Measurements from ENCODE around the gene PRDM12. TPM values are rescaled to one million over a fixed set of nuclear protein-coding genes. Genes with fewer than 3 reads are reported as not detected.

Gene PRDM12
- total RNA-seq, 1 donor from 2014 or later = not detected

GRCh38 chr9:130663258-130663976 is 977 bp upstream of the PRDM12 start:
- H3K36me3 ChIP-seq (ENCODE audit: control insufficient read depth in 3 of 3, insufficient read depth in 3 of 3, low read length in 3 of 3) = no peaks in the 10 kb centered on the region
- no peaks in the 10 kb centered on the region for H3K9me3 ChIP-seq (ENCODE audit: control insufficient read depth in 3 of 3, low read length in 3 of 3)
- H3K27ac ChIP-seq (ENCODE audit: low read depth, low read length) = no peak overlapping the region
- H3K4me1 ChIP-seq (ENCODE audit: control insufficient read depth in 3 of 3, insufficient read depth in 3 of 3, low read length in 3 of 3) = peaks cover 14 to 25% (median 23%) of the 10 kb centered on the region in 3 donors
- H3K27me3 ChIP-seq (ENCODE audit: control insufficient read depth in 3 of 3, insufficient read depth in 3 of 3, low read length in 3 of 3) = peaks cover 84 to 94% (median 91%) of the 10 kb centered on the region in 3 donors
- no peak overlapping the region for H3K9ac ChIP-seq (ENCODE audit: low read depth in 1 of 3, low read length in 3 of 3)
- peak overlapping the region in 1 of 3 donors; percentile 13 for H3K4me3 ChIP-seq (ENCODE audit: low read length in 3 of 3)

GRCh38 chr9:130663977-130664250 is 480 bp upstream of the PRDM12 start:
- Histone ChIP-seq H3K27me3 (ENCODE audit: control insufficient read depth in 3 of 3, insufficient read depth in 3 of 3, low read length in 3 of 3) (peaks cover 83 to 90% (median 89%) of the 10 kb centered on the region in 3 donors), H3K36me3 (ENCODE audit: control insufficient read depth in 3 of 3, insufficient read depth in 3 of 3, low read length in 3 of 3) (no peaks in the 10 kb centered on the region), H3K4me3 (ENCODE audit: low read length in 3 of 3) (no peak overlapping the region), H3K9ac (ENCODE audit: low read depth in 1 of 3, low read length in 3 of 3) (no peak overlapping the region), H3K4me1 (ENCODE audit: control insufficient read depth in 3 of 3, insufficient read depth in 3 of 3, low read length in 3 of 3) (peaks cover 14 to 25% (median 23%) of the 10 kb centered on the region in 3 donors), H3K27ac (ENCODE audit: low read depth, low read length) (no peak overlapping the region), H3K9me3 (ENCODE audit: control insufficient read depth in 3 of 3, low read length in 3 of 3) (no peaks in the 10 kb centered on the region)

GRCh38 chr9:130665029-130665430 is 636 bp downstream of the PRDM12 start:
- Histone ChIP-seq H3K4me1 (ENCODE audit: control insufficient read depth in 3 of 3, insufficient read depth in 3 of 3, low read length in 3 of 3) (peaks cover 14 to 25% (median 23%) of the 10 kb centered on the region in 3 donors), H3K9me3 (ENCODE audit: control insufficient read depth in 3 of 3, low read length in 3 of 3) (no peaks in the 10 kb centered on the region), H3K36me3 (ENCODE audit: control insufficient read depth in 3 of 3, insufficient read depth in 3 of 3, low read length in 3 of 3) (no peaks in the 10 kb centered on the region), H3K27ac (ENCODE audit: low read depth, low read length) (no peak overlapping the region), H3K4me3 (ENCODE audit: low read length in 3 of 3) (no peak overlapping the region), H3K27me3 (ENCODE audit: control insufficient read depth in 3 of 3, insufficient read depth in 3 of 3, low read length in 3 of 3) (peaks cover 76 to 80% (median 80%) of the 10 kb centered on the region in 3 donors), H3K9ac (ENCODE audit: low read depth in 1 of 3, low read length in 3 of 3) (no peak overlapping the region)

GRCh38 chr9:130665431-130666392 is 1.3 kb downstream of the PRDM12 start:
- Histone ChIP-seq H3K9me3 (ENCODE audit: control insufficient read depth in 3 of 3, low read length in 3 of 3) (no peaks in the 10 kb centered on the region), H3K4me1 (ENCODE audit: control insufficient read depth in 3 of 3, insufficient read depth in 3 of 3, low read length in 3 of 3) (peaks cover 14 to 23% (median 22%) of the 10 kb centered on the region in 3 donors), H3K4me3 (ENCODE audit: low read length in 3 of 3) (no peak overlapping the region), H3K36me3 (ENCODE audit: control insufficient read depth in 3 of 3, insufficient read depth in 3 of 3, low read length in 3 of 3) (no peaks in the 10 kb centered on the region), H3K9ac (ENCODE audit: low read depth in 1 of 3, low read length in 3 of 3) (no peak overlapping the region), H3K27me3 (ENCODE audit: control insufficient read depth in 3 of 3, insufficient read depth in 3 of 3, low read length in 3 of 3) (peaks cover 74 to 78% (median 75%) of the 10 kb centered on the region in 3 donors), H3K27ac (ENCODE audit: low read depth, low read length) (no peak overlapping the region)

- H3K4me3 ChIP-seq (ENCODE audit: low read length in 3 of 3) = no peak overlapping the region
- peaks cover 13 to 17% (median 14%) of the 10 kb centered on the region in 3 donors for H3K4me1 ChIP-seq (ENCODE audit: control insufficient read depth in 3 of 3, insufficient read depth in 3 of 3, low read length in 3 of 3)
- H3K27ac ChIP-seq (ENCODE audit: low read depth, low read length) = no peak overlapping the region
- no peaks in the 10 kb centered on the region for H3K9me3 ChIP-seq (ENCODE audit: control insufficient read depth in 3 of 3, low read length in 3 of 3)
- H3K27me3 ChIP-seq (ENCODE audit: control insufficient read depth in 3 of 3, insufficient read depth in 3 of 3, low read length in 3 of 3) = peaks cover 66 to 69% (median 67%) of the 10 kb centered on the region in 3 donors
- H3K9ac ChIP-seq (ENCODE audit: low read depth in 1 of 3, low read length in 3 of 3) = no peak overlapping the region
- no peaks in the 10 kb centered on the region for H3K36me3 ChIP-seq (ENCODE audit: control insufficient read depth in 3 of 3, insufficient read depth in 3 of 3, low read length in 3 of 3)
These were observed 2.2 kb downstream of the PRDM12 start for GRCh38 chr9:130666393-130667119.

GRCh38 chr9:130667120-130667435 is 2.7 kb downstream of the PRDM12 start:
- no peak overlapping the region for H3K4me3 ChIP-seq (ENCODE audit: low read length in 3 of 3)
- no peak overlapping the region for H3K9ac ChIP-seq (ENCODE audit: low read depth in 1 of 3, low read length in 3 of 3)
- H3K36me3 ChIP-seq (ENCODE audit: control insufficient read depth in 3 of 3, insufficient read depth in 3 of 3, low read length in 3 of 3) = no peaks in the 10 kb centered on the region
- peaks cover 60 to 64% (median 62%) of the 10 kb centered on the region in 3 donors for H3K27me3 ChIP-seq (ENCODE audit: control insufficient read depth in 3 of 3, insufficient read depth in 3 of 3, low read length in 3 of 3)
- no peaks in the 10 kb centered on the region for H3K9me3 ChIP-seq (ENCODE audit: control insufficient read depth in 3 of 3, low read length in 3 of 3)
- no peak overlapping the region for H3K27ac ChIP-seq (ENCODE audit: low read depth, low read length)
- peaks cover 11 to 17% (median 14%) of the 10 kb centered on the region in 3 donors for H3K4me1 ChIP-seq (ENCODE audit: control insufficient read depth in 3 of 3, insufficient read depth in 3 of 3, low read length in 3 of 3)

- no peak overlapping the region for H3K27ac ChIP-seq (ENCODE audit: low read depth, low read length)
- no peak overlapping the region for H3K9ac ChIP-seq (ENCODE audit: low read depth in 1 of 3, low read length in 3 of 3)
- H3K4me3 ChIP-seq (ENCODE audit: low read length in 3 of 3) = no peak overlapping the region
- H3K4me1 ChIP-seq (ENCODE audit: control insufficient read depth in 3 of 3, insufficient read depth in 3 of 3, low read length in 3 of 3) = peaks cover 3 to 10% (median 10%) of the 10 kb centered on the region in 3 donors
- H3K9me3 ChIP-seq (ENCODE audit: control insufficient read depth in 3 of 3, low read length in 3 of 3) = no peaks in the 10 kb centered on the region
- peaks cover 49 to 53% (median 51%) of the 10 kb centered on the region in 3 donors for H3K27me3 ChIP-seq (ENCODE audit: control insufficient read depth in 3 of 3, insufficient read depth in 3 of 3, low read length in 3 of 3)
- no peaks in the 10 kb centered on the region for H3K36me3 ChIP-seq (ENCODE audit: control insufficient read depth in 3 of 3, insufficient read depth in 3 of 3, low read length in 3 of 3)
These were observed 3.8 kb downstream of the PRDM12 start for GRCh38 chr9:130668196-130668595.

GRCh38 chr9:130668659-130669058 is 4.3 kb downstream of the PRDM12 start:
- Histone ChIP-seq H3K36me3 (ENCODE audit: control insufficient read depth in 3 of 3, insufficient read depth in 3 of 3, low read length in 3 of 3) (no peaks in the 10 kb centered on the region), H3K4me3 (ENCODE audit: low read length in 3 of 3) (no peak overlapping the region), H3K9me3 (ENCODE audit: control insufficient read depth in 3 of 3, low read length in 3 of 3) (no peaks in the 10 kb centered on the region), H3K9ac (ENCODE audit: low read depth in 1 of 3, low read length in 3 of 3) (no peak overlapping the region), H3K27ac (ENCODE audit: low read depth, low read length) (no peak overlapping the region), H3K4me1 (ENCODE audit: control insufficient read depth in 3 of 3, insufficient read depth in 3 of 3, low read length in 3 of 3) (peaks cover 3 to 9% (median 6%) of the 10 kb centered on the region in 3 donors), H3K27me3 (ENCODE audit: control insufficient read depth in 3 of 3, insufficient read depth in 3 of 3, low read length in 3 of 3) (peaks cover 44 to 48% (median 46%) of the 10 kb centered on the region in 3 donors)

- no peaks in the 10 kb centered on the region for H3K36me3 ChIP-seq (ENCODE audit: control insufficient read depth in 3 of 3, insufficient read depth in 3 of 3, low read length in 3 of 3)
- H3K9me3 ChIP-seq (ENCODE audit: control insufficient read depth in 3 of 3, low read length in 3 of 3) = no peaks in the 10 kb centered on the region
- H3K4me3 ChIP-seq (ENCODE audit: low read length in 3 of 3) = no peak overlapping the region
- H3K4me1 ChIP-seq (ENCODE audit: control insufficient read depth in 3 of 3, insufficient read depth in 3 of 3, low read length in 3 of 3) = peaks cover 0 to 9% (median 2%) of the 10 kb centered on the region in 3 donors
- peaks cover 32 to 36% (median 35%) of the 10 kb centered on the region in 3 donors for H3K27me3 ChIP-seq (ENCODE audit: control insufficient read depth in 3 of 3, insufficient read depth in 3 of 3, low read length in 3 of 3)
- no peak overlapping the region for H3K9ac ChIP-seq (ENCODE audit: low read depth in 1 of 3, low read length in 3 of 3)
- no peak overlapping the region for H3K27ac ChIP-seq (ENCODE audit: low read depth, low read length)
These were observed 5.6 kb downstream of the PRDM12 start for GRCh38 chr9:130669965-130670364.
